ENCODE data around the gene CTIF.

Gene CTIF

GRCh38 chr18:48801728-48802542 lies 263.1 kb downstream of the CTIF start:
- Histone ChIP-seq H3K27me3 (ENCODE audit: control insufficient read depth, insufficient read depth, low read length) (no peaks in the 10 kb centered on the region), H3K27ac (peak overlapping the region; percentile 3), H3K9ac (no peak overlapping the region), H3K36me3 (ENCODE audit: control insufficient read depth, insufficient read depth, low read length) (no peaks in the 10 kb centered on the region), H3K4me2 (ENCODE audit: low read length) (no peak overlapping the region), H3K9me3 (ENCODE audit: control insufficient read depth, low read length) (no peaks in the 10 kb centered on the region), H3K4me1 (peaks cover 16% of the 10 kb centered on the region), H2AFZ (no peak overlapping the region), H3K4me3 (ENCODE audit: low read depth, low read length) (no peak overlapping the region), H3K79me2 (no peaks in the 10 kb centered on the region)
- TF ChIP-seq CTCF (IDR thresholded peaks at IDR 0.05) = no peak

GRCh38 chr18:48802543-48803290 lies 263.9 kb downstream of the CTIF start:
- Histone ChIP-seq H2AFZ (no peak overlapping the region), H3K79me2 (no peaks in the 10 kb centered on the region), H3K4me2 (ENCODE audit: low read length) (no peak overlapping the region), H3K4me1 (peaks cover 16% of the 10 kb centered on the region), H3K36me3 (ENCODE audit: control insufficient read depth, insufficient read depth, low read length) (no peaks in the 10 kb centered on the region), H3K27me3 (ENCODE audit: control insufficient read depth, insufficient read depth, low read length) (no peaks in the 10 kb centered on the region), H3K27ac (peak overlapping the region; percentile 3), H3K4me3 (ENCODE audit: low read depth, low read length) (no peak overlapping the region), H3K9ac (no peak overlapping the region), H3K9me3 (ENCODE audit: control insufficient read depth, low read length) (no peaks in the 10 kb centered on the region)
- no peak for TF ChIP-seq CTCF (IDR thresholded peaks at IDR 0.05)

- H3K27me3 ChIP-seq (ENCODE audit: control insufficient read depth, insufficient read depth, low read length) = no peaks in the 10 kb centered on the region
- H3K9ac ChIP-seq = no peak overlapping the region
- H3K4me1 ChIP-seq = peaks cover 12% of the 10 kb centered on the region
- no peaks in the 10 kb centered on the region for H3K36me3 ChIP-seq (ENCODE audit: control insufficient read depth, insufficient read depth, low read length)
- no peak overlapping the region for H3K4me3 ChIP-seq (ENCODE audit: low read depth, low read length)
- no peak overlapping the region for H3K27ac ChIP-seq
- H3K79me2 ChIP-seq = no peaks in the 10 kb centered on the region
- H3K9me3 ChIP-seq (ENCODE audit: control insufficient read depth, low read length) = no peaks in the 10 kb centered on the region
- no peak for TF ChIP-seq CTCF (IDR thresholded peaks at IDR 0.05)
- H2AFZ ChIP-seq = no peak overlapping the region
- no peak overlapping the region for H3K4me2 ChIP-seq (ENCODE audit: low read length)
Measured at GRCh38 chr18:48803518-48803917, 264.7 kb downstream of the CTIF start.

- Histone ChIP-seq H3K27ac (no peak overlapping the region), H3K36me3 (ENCODE audit: control insufficient read depth, insufficient read depth, low read length) (no peaks in the 10 kb centered on the region), H3K79me2 (no peaks in the 10 kb centered on the region), H3K9me3 (ENCODE audit: control insufficient read depth, low read length) (no peaks in the 10 kb centered on the region), H3K4me1 (peaks cover 5% of the 10 kb centered on the region), H3K9ac (no peak overlapping the region), H3K27me3 (ENCODE audit: control insufficient read depth, insufficient read depth, low read length) (no peaks in the 10 kb centered on the region), H3K4me2 (ENCODE audit: low read length) (no peak overlapping the region), H2AFZ (no peak overlapping the region), H3K4me3 (ENCODE audit: low read depth, low read length) (no peak overlapping the region)
- no peak for TF ChIP-seq CTCF (IDR thresholded peaks at IDR 0.05)
Measured at GRCh38 chr18:48803951-48804855, 265.4 kb downstream of the CTIF start.
